ENCODE results near the gene COLGALT1. TPM values are rescaled to one million over a fixed set of nuclear protein-coding genes. Genes with fewer than 3 reads are reported as not detected.
"Not testable (repeated sequence)": the region's sequence is repeated elsewhere in the genome, so short reads cannot be mapped to it uniquely, and the experiment has no call there.

COLGALT1 gene
- 133 and 145 TPM in 2 replicates for total RNA-seq (2014; rRNA removed; shearing (Covaris generic); ENCODE audit: low replicate concordance)

- in situ Hi-C loops (cut with HindIII; ENCODE audit: low pct_unique_long_range_greater_than_20kb, low sequenced_read_pairs): no loop called here
These were observed at the start of gene COLGALT1 for GRCh38 chr19:17555480-17555928. TSS of gene COLGALT1 (plus strand) at chr19:17555649. CDS start at chr19:17555714, 65 bp downstream.

GRCh38 chr19:17506745-17507144 lies 48.7 kb upstream of the COLGALT1 start:
- no peak for DNase-seq (ENCODE audit: low read depth)
- in situ Hi-C loops (cut with HindIII; ENCODE audit: low pct_unique_long_range_greater_than_20kb, low sequenced_read_pairs): no loop called here

More at GRCh38 chr19:17555480-17555928, at the start of gene COLGALT1:
- DNase-seq (ENCODE audit: low read depth): peak; percentile 90

- in situ Hi-C loops (cut with HindIII; ENCODE audit: low pct_unique_long_range_greater_than_20kb, low sequenced_read_pairs); DNase-seq (ENCODE audit: low read depth): not testable (repeated sequence)
These were observed 46.9 kb upstream of the COLGALT1 start for GRCh38 chr19:17508558-17508933.

GRCh38 chr19:17510220-17510993 lies 45.0 kb upstream of the COLGALT1 start:
- peak; percentile 44 for DNase-seq (ENCODE audit: low read depth)
- in situ Hi-C loops (cut with HindIII; ENCODE audit: low pct_unique_long_range_greater_than_20kb, low sequenced_read_pairs): no loop called here

GRCh38 chr19:17511724-17512573 lies 43.5 kb upstream of the COLGALT1 start:
- DNase-seq (ENCODE audit: low read depth): peak; percentile 87
- in situ Hi-C loops (cut with HindIII; ENCODE audit: low pct_unique_long_range_greater_than_20kb, low sequenced_read_pairs): no loop called here

- in situ Hi-C loops (cut with HindIII; ENCODE audit: low pct_unique_long_range_greater_than_20kb, low sequenced_read_pairs): no loop called here
- DNase-seq (ENCODE audit: low read depth): no peak
These were observed 42.9 kb upstream of the COLGALT1 start for GRCh38 chr19:17512574-17512939.

- in situ Hi-C loops (cut with HindIII; ENCODE audit: low pct_unique_long_range_greater_than_20kb, low sequenced_read_pairs): no loop called here
- DNase-seq (ENCODE audit: low read depth): no peak
These were observed 39.9 kb upstream of the COLGALT1 start for GRCh38 chr19:17515408-17516149.

- in situ Hi-C loops (cut with HindIII; ENCODE audit: low pct_unique_long_range_greater_than_20kb, low sequenced_read_pairs): no loop called here
- DNase-seq (ENCODE audit: low read depth): no peak
These were observed 37.6 kb upstream of the COLGALT1 start for GRCh38 chr19:17517898-17518297.

GRCh38 chr19:17518654-17519053 lies 36.8 kb upstream of the COLGALT1 start:
- in situ Hi-C loops (cut with HindIII; ENCODE audit: low pct_unique_long_range_greater_than_20kb, low sequenced_read_pairs); DNase-seq (ENCODE audit: low read depth): not testable (repeated sequence)

GRCh38 chr19:17519967-17520366 lies 35.5 kb upstream of the COLGALT1 start:
- DNase-seq (ENCODE audit: low read depth): no peak

GRCh38 chr19:17520865-17521264 lies 34.6 kb upstream of the COLGALT1 start:
- in situ Hi-C loops (cut with HindIII; ENCODE audit: low pct_unique_long_range_greater_than_20kb, low sequenced_read_pairs): no loop called here
- no peak for DNase-seq (ENCODE audit: low read depth)

More at GRCh38 chr19:17519967-17520366, 35.5 kb upstream of the COLGALT1 start:
- in situ Hi-C loops (cut with HindIII; ENCODE audit: low pct_unique_long_range_greater_than_20kb, low sequenced_read_pairs): no loop called here

GRCh38 chr19:17522988-17523872 lies 32.2 kb upstream of the COLGALT1 start:
- no peak for DNase-seq (ENCODE audit: low read depth)
- in situ Hi-C loops (cut with HindIII; ENCODE audit: low pct_unique_long_range_greater_than_20kb, low sequenced_read_pairs): no loop called here

- DNase-seq (ENCODE audit: low read depth): no peak
- in situ Hi-C loops (cut with HindIII; ENCODE audit: low pct_unique_long_range_greater_than_20kb, low sequenced_read_pairs): no loop called here
These were observed 30.8 kb upstream of the COLGALT1 start for GRCh38 chr19:17524651-17525050.

GRCh38 chr19:17525141-17525540 lies 30.3 kb upstream of the COLGALT1 start:
- DNase-seq (ENCODE audit: low read depth): no peak
- in situ Hi-C loops (cut with HindIII; ENCODE audit: low pct_unique_long_range_greater_than_20kb, low sequenced_read_pairs): no loop called here

GRCh38 chr19:17526922-17527321 lies 28.5 kb upstream of the COLGALT1 start:
- in situ Hi-C loops (cut with HindIII; ENCODE audit: low pct_unique_long_range_greater_than_20kb, low sequenced_read_pairs): no loop called here
- no peak for DNase-seq (ENCODE audit: low read depth)

- no peak for DNase-seq (ENCODE audit: low read depth)
- in situ Hi-C loops (cut with HindIII; ENCODE audit: low pct_unique_long_range_greater_than_20kb, low sequenced_read_pairs): no loop called here
These were observed 28.1 kb upstream of the COLGALT1 start for GRCh38 chr19:17527326-17527725.

GRCh38 chr19:17528610-17529009 lies 26.8 kb upstream of the COLGALT1 start:
- in situ Hi-C loops (cut with HindIII; ENCODE audit: low pct_unique_long_range_greater_than_20kb, low sequenced_read_pairs): no loop called here
- no peak for DNase-seq (ENCODE audit: low read depth)
